CD4-positive, alpha-beta T cell treated with Interleukin-4 for 1 hour (primary cell): ENCODE results near the gene NDUFC1.
A peak's percentile ranks its signal among the peaks of the same experiment; 100 is the strongest.
"Not testable (repeated sequence)": the region's sequence is repeated elsewhere in the genome, so short reads cannot be mapped to it uniquely, and the experiment has no call there.

Experiments used
- DNase-seq, 2 donors: peaks; one replicate each; pipeline ENCODE4 v3.0.0-alpha.2; 2020 to 2022

The NDUFC1 gene

GRCh38 chr4:139301821-139302611 lies at the start of gene NDUFC1:
Gene NDUFC1, minus strand, starts transcription at chr4:139302477. Its CDS starts 6,679 bp downstream, at chr4:139295798.
- peak; percentile 70 to 76 for DNase-seq

- no peak for DNase-seq
Measured at GRCh38 chr4:139337612-139338011, 35.3 kb upstream of the NDUFC1 start.

- DNase-seq: no peak
Measured at GRCh38 chr4:139333046-139333445, 30.8 kb upstream of the NDUFC1 start.

GRCh38 chr4:139331185-139331584 lies 28.9 kb upstream of the NDUFC1 start:
- no peak for DNase-seq

GRCh38 chr4:139330283-139330682 lies 28.0 kb upstream of the NDUFC1 start:
- DNase-seq: no peak

- no peak for DNase-seq
Measured at GRCh38 chr4:139329665-139330200, 27.5 kb upstream of the NDUFC1 start.

- no peak for DNase-seq
Measured at GRCh38 chr4:139324620-139325019, 22.3 kb upstream of the NDUFC1 start.

GRCh38 chr4:139322541-139322940 lies 20.3 kb upstream of the NDUFC1 start:
- not testable (repeated sequence) for DNase-seq

GRCh38 chr4:139322070-139322469 lies 19.8 kb upstream of the NDUFC1 start:
- not testable (repeated sequence) for DNase-seq

GRCh38 chr4:139319571-139319970 lies 17.3 kb upstream of the NDUFC1 start:
- DNase-seq: no peak

GRCh38 chr4:139317635-139318034 lies 15.4 kb upstream of the NDUFC1 start:
- DNase-seq: no peak

- no peak for DNase-seq
Measured at GRCh38 chr4:139316733-139317132, 14.5 kb upstream of the NDUFC1 start.

- DNase-seq: peak in 1 of 2 donors; percentile 16
Measured at GRCh38 chr4:139315221-139315675, 13.0 kb upstream of the NDUFC1 start.

GRCh38 chr4:139314047-139314800 lies 11.9 kb upstream of the NDUFC1 start:
- DNase-seq: peak in 1 of 2 donors; percentile 52

GRCh38 chr4:139313414-139313813 lies 11.1 kb upstream of the NDUFC1 start:
- DNase-seq: not testable (repeated sequence)

GRCh38 chr4:139312552-139313332 lies 10.5 kb upstream of the NDUFC1 start:
- no peak for DNase-seq

- no peak for DNase-seq
Measured at GRCh38 chr4:139311909-139312308, 9.6 kb upstream of the NDUFC1 start.

- no peak for DNase-seq
Measured at GRCh38 chr4:139304920-139305319, 2.6 kb upstream of the NDUFC1 start.

GRCh38 chr4:139301113-139301820 lies 1.0 kb downstream of the NDUFC1 start, which contains the start of gene NAA15:
Gene NAA15, plus strand, starts transcription at chr4:139301505. Its CDS starts 273 bp downstream, at chr4:139301778.
- DNase-seq: peak; percentile 98

- no peak for DNase-seq
Measured at GRCh38 chr4:139300431-139301112, 1.7 kb downstream of the NDUFC1 start.

- no peak for DNase-seq
Measured at GRCh38 chr4:139299536-139299935, 2.7 kb downstream of the NDUFC1 start.
